H1 (cell line): ENCODE measurements around the gene PLA2G4A. TPM values are rescaled to one million over a fixed set of nuclear protein-coding genes. Genes with fewer than 3 reads are reported as not detected.

Experiments
- CHD1 ChIP-seq: IDR thresholded peaks from 2 replicates; pipeline ENCODE4 v1.6.1; 2012; ENCODE audit warnings: low read depth, low read length, improper control_type of control experiment
- RAD21 ChIP-seq, 2 experiments: IDR thresholded peaks in 1 of 2; conservative IDR thresholded peaks in 1 of 2; 2 replicates each; pipeline ENCODE4 v1.6.1; 2011; ENCODE audit warnings: low read depth in 2 of 2, low read length in 2 of 2, improper control_type of control experiment in 1 of 2, inconsistent platforms in 1 of 2, mild to moderate bottlenecking in 1 of 2, moderate library complexity in 1 of 2
- SIN3A ChIP-seq, 2 experiments: IDR thresholded peaks in 1 of 2; conservative IDR thresholded peaks in 1 of 2; 2 replicates each; pipeline ENCODE4 v1.6.1; 2011 to 2012; ENCODE audit warnings: low read length in 2 of 2, improper control_type of control experiment in 1 of 2, low read depth in 1 of 2, mild to moderate bottlenecking in 1 of 2
- USF2 ChIP-seq: IDR thresholded peaks from 2 replicates; pipeline ENCODE4 v1.6.1; 2011; ENCODE audit warnings: low read length, improper control_type of control experiment
- polyA plus RNA-seq, 7 experiments: library from polyadenylated mRNA; depleted of rRNA in 3 of 7; stranded (reverse) in 5 of 7; unstranded in 2 of 7; fragments of >200 nt in 5 of 7; fragments of 200-250 nt in 2 of 7; gene quantifications; 1 replicate in 5 of 7; 2 replicates in 1 of 7; 4 replicates in 1 of 7; pipeline versions ENCODE4 v1.2.1 to v1.2.3, GENCODE V29; 2011 to 2013; ENCODE audit warnings: missing spikeins in 2 of 7, mixed read lengths in 2 of 7
- total RNA-seq: library from RNA; stranded (reverse); fragmentation: NEBNext Ultra II Directional; extraction: Animal tissue kit (Norgen Biotek cat#: 25700); gene quantifications from 2 replicates; pipeline ENCODE4 v1.2.1, GENCODE V29; 2021
- TF ChIP-seq, protein P1 (sequence below): fragments of 300-600 bp; sonication (generic); IDR thresholded peaks from 2 replicates; pipeline ENCODE4 v1.7.1; 2012; ENCODE audit warnings: low read length, moderate library complexity, mild to moderate bottlenecking, inconsistent platforms; ENCODE audit not compliant: insufficient replicate concordance

PLA2G4A gene
- total and polyA plus RNA-seq, 2 of the 8 experiments (the other 6 are each of a cell fraction or from before 2014, with no cell fraction given): 0.63 to 1.4 TPM

- TF ChIP-seq, protein P1, sequence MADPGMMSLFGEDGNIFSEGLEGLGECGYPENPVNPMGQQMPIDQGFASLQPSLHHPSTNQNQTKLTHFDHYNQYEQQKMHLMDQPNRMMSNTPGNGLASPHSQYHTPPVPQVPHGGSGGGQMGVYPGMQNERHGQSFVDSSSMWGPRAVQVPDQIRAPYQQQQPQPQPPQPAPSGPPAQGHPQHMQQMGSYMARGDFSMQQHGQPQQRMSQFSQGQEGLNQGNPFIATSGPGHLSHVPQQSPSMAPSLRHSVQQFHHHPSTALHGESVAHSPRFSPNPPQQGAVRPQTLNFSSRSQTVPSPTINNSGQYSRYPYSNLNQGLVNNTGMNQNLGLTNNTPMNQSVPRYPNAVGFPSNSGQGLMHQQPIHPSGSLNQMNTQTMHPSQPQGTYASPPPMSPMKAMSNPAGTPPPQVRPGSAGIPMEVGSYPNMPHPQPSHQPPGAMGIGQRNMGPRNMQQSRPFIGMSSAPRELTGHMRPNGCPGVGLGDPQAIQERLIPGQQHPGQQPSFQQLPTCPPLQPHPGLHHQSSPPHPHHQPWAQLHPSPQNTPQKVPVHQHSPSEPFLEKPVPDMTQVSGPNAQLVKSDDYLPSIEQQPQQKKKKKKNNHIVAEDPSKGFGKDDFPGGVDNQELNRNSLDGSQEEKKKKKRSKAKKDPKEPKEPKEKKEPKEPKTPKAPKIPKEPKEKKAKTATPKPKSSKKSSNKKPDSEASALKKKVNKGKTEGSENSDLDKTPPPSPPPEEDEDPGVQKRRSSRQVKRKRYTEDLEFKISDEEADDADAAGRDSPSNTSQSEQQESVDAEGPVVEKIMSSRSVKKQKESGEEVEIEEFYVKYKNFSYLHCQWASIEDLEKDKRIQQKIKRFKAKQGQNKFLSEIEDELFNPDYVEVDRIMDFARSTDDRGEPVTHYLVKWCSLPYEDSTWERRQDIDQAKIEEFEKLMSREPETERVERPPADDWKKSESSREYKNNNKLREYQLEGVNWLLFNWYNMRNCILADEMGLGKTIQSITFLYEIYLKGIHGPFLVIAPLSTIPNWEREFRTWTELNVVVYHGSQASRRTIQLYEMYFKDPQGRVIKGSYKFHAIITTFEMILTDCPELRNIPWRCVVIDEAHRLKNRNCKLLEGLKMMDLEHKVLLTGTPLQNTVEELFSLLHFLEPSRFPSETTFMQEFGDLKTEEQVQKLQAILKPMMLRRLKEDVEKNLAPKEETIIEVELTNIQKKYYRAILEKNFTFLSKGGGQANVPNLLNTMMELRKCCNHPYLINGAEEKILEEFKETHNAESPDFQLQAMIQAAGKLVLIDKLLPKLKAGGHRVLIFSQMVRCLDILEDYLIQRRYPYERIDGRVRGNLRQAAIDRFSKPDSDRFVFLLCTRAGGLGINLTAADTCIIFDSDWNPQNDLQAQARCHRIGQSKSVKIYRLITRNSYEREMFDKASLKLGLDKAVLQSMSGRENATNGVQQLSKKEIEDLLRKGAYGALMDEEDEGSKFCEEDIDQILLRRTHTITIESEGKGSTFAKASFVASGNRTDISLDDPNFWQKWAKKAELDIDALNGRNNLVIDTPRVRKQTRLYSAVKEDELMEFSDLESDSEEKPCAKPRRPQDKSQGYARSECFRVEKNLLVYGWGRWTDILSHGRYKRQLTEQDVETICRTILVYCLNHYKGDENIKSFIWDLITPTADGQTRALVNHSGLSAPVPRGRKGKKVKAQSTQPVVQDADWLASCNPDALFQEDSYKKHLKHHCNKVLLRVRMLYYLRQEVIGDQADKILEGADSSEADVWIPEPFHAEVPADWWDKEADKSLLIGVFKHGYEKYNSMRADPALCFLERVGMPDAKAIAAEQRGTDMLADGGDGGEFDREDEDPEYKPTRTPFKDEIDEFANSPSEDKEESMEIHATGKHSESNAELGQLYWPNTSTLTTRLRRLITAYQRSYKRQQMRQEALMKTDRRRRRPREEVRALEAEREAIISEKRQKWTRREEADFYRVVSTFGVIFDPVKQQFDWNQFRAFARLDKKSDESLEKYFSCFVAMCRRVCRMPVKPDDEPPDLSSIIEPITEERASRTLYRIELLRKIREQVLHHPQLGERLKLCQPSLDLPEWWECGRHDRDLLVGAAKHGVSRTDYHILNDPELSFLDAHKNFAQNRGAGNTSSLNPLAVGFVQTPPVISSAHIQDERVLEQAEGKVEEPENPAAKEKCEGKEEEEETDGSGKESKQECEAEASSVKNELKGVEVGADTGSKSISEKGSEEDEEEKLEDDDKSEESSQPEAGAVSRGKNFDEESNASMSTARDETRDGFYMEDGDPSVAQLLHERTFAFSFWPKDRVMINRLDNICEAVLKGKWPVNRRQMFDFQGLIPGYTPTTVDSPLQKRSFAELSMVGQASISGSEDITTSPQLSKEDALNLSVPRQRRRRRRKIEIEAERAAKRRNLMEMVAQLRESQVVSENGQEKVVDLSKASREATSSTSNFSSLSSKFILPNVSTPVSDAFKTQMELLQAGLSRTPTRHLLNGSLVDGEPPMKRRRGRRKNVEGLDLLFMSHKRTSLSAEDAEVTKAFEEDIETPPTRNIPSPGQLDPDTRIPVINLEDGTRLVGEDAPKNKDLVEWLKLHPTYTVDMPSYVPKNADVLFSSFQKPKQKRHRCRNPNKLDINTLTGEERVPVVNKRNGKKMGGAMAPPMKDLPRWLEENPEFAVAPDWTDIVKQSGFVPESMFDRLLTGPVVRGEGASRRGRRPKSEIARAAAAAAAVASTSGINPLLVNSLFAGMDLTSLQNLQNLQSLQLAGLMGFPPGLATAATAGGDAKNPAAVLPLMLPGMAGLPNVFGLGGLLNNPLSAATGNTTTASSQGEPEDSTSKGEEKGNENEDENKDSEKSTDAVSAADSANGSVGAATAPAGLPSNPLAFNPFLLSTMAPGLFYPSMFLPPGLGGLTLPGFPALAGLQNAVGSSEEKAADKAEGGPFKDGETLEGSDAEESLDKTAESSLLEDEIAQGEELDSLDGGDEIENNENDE: no peak
- TF ChIP-seq CHD1: no peak
- TF ChIP-seq USF2: no peak
- TF ChIP-seq SIN3A (conservative IDR thresholded peaks at IDR 0.05 in 1 of 2, IDR thresholded peaks at IDR 0.05 in 1 of 2; ENCODE audit: low read depth in 1 of 2, low read length in 2 of 2): no peak
- TF ChIP-seq RAD21 (IDR thresholded peaks at IDR 0.05 in 1 of 2, conservative IDR thresholded peaks at IDR 0.05 in 1 of 2; ENCODE audit: low read depth in 2 of 2, low read length in 2 of 2): no peak
Observed at GRCh38 chr1:186896211-186896610, 67.5 kb downstream of the PLA2G4A start (continued).
